ENCODE results near the gene B9D1.

Gene B9D1

GRCh38 chr17:19362277-19363113 lies at the start of gene B9D1:
TSS of gene B9D1 (minus strand) at chr17:19362723. CDS start at chr17:19362569, 154 bp downstream.
- peak; percentile 88 for DNase-seq

- no peak for DNase-seq
Measured at GRCh38 chr17:19411631-19412030, 49.1 kb upstream of the B9D1 start.

- DNase-seq: no peak
Measured at GRCh38 chr17:19410875-19411620, 48.5 kb upstream of the B9D1 start, which contains the start of gene RNF112. TSS of gene RNF112 (plus strand) at chr17:19411232. CDS start at chr17:19411409, 177 bp downstream.

GRCh38 chr17:19410091-19410490 lies 47.6 kb upstream of the B9D1 start:
- DNase-seq: no peak

- DNase-seq: no peak
Measured at GRCh38 chr17:19409509-19409908, 47.0 kb upstream of the B9D1 start.

- no peak for DNase-seq
Measured at GRCh38 chr17:19409066-19409465, 46.5 kb upstream of the B9D1 start.

GRCh38 chr17:19408346-19408710 lies 45.8 kb upstream of the B9D1 start:
- no peak for DNase-seq

- no peak for DNase-seq
Measured at GRCh38 chr17:19407601-19408345, 45.2 kb upstream of the B9D1 start.

- DNase-seq: no peak
Measured at GRCh38 chr17:19405114-19405513, 42.6 kb upstream of the B9D1 start.

GRCh38 chr17:19404264-19404663 lies 41.7 kb upstream of the B9D1 start:
- DNase-seq: no peak

- DNase-seq: no peak
Measured at GRCh38 chr17:19403021-19403420, 40.5 kb upstream of the B9D1 start.

- DNase-seq: no peak
Measured at GRCh38 chr17:19402171-19402570, 39.6 kb upstream of the B9D1 start.

GRCh38 chr17:19401321-19402010 lies 38.9 kb upstream of the B9D1 start:
- DNase-seq: no peak

GRCh38 chr17:19399750-19400450 lies 37.4 kb upstream of the B9D1 start:
- DNase-seq: no peak

GRCh38 chr17:19398301-19399181 lies 36.0 kb upstream of the B9D1 start:
- DNase-seq: no peak

GRCh38 chr17:19397556-19398041 lies 35.1 kb upstream of the B9D1 start:
- DNase-seq: no peak

- DNase-seq: no peak
Measured at GRCh38 chr17:19392303-19392702, 29.8 kb upstream of the B9D1 start.

GRCh38 chr17:19391432-19391831 lies 28.9 kb upstream of the B9D1 start:
- DNase-seq: no peak

GRCh38 chr17:19390951-19391350 lies 28.4 kb upstream of the B9D1 start:
- no peak for DNase-seq
